M059J (cell line): ENCODE results near the gene MYLK2. TPM values are rescaled to one million over a fixed set of nuclear protein-coding genes. Genes with fewer than 3 reads are reported as not detected.
"Not testable (repeated sequence)": the region's sequence is repeated elsewhere in the genome, so short reads cannot be mapped to it uniquely, and the experiment has no call there.

Experiments
- DNase-seq: peaks from one replicate; pipeline ENCODE4 v3.0.0-alpha.2; 2012; ENCODE audit warnings: low read depth
- total RNA-seq: library from RNA; depleted of rRNA; stranded (reverse); fragments of >200 nt; shearing (Covaris generic); gene quantifications from 2 replicates; pipeline ENCODE4 v1.2.3, GENCODE V29; 2014; rRNA removed

The MYLK2 gene
- 0.15 and 0.44 TPM in 2 replicates for total RNA-seq

- no peak for DNase-seq
Observed at GRCh38 chr20:31819083-31819784, at the start of gene MYLK2. MYLK2 (plus strand) TSS chr20:31819356; CDS start chr20:31819581, 225 bp downstream.

- DNase-seq = no peak
Observed at GRCh38 chr20:31769681-31770080, 49.5 kb upstream of the MYLK2 start.

- no peak for DNase-seq
Observed at GRCh38 chr20:31770243-31770642, 48.9 kb upstream of the MYLK2 start.

- no peak for DNase-seq
Observed at GRCh38 chr20:31774408-31774807, 44.7 kb upstream of the MYLK2 start.

- no peak for DNase-seq
Observed at GRCh38 chr20:31780839-31781238, 38.3 kb upstream of the MYLK2 start.

- DNase-seq = peak; percentile 73
Observed at GRCh38 chr20:31781945-31782344, 37.2 kb upstream of the MYLK2 start.

- DNase-seq = no peak
Observed at GRCh38 chr20:31784354-31785044, 34.7 kb upstream of the MYLK2 start.

GRCh38 chr20:31785089-31785488, 34.1 kb upstream of the MYLK2 start:
- no peak for DNase-seq

- DNase-seq = peak; percentile 61
Observed at GRCh38 chr20:31788578-31788977, 30.6 kb upstream of the MYLK2 start.

- DNase-seq = no peak
Observed at GRCh38 chr20:31790401-31790800, 28.8 kb upstream of the MYLK2 start.

- no peak for DNase-seq
Observed at GRCh38 chr20:31797364-31797763, 21.8 kb upstream of the MYLK2 start.

GRCh38 chr20:31801508-31801907, 17.6 kb upstream of the MYLK2 start:
- no peak for DNase-seq

- no peak for DNase-seq
Observed at GRCh38 chr20:31803552-31804291, 15.4 kb upstream of the MYLK2 start.

GRCh38 chr20:31806564-31807355, 12.4 kb upstream of the MYLK2 start:
- peak; percentile 48 for DNase-seq

- DNase-seq = peak; percentile 80
Observed at GRCh38 chr20:31808481-31808880, 10.7 kb upstream of the MYLK2 start.

- DNase-seq = peak; percentile 62
Observed at GRCh38 chr20:31809661-31810060, 9.5 kb upstream of the MYLK2 start.

- DNase-seq = no peak
Observed at GRCh38 chr20:31811198-31811597, 8.0 kb upstream of the MYLK2 start.

GRCh38 chr20:31811796-31812728, 7.1 kb upstream of the MYLK2 start:
- peak; percentile 97 for DNase-seq

- DNase-seq = no peak
Observed at GRCh38 chr20:31813611-31814010, 5.5 kb upstream of the MYLK2 start.

- not testable (repeated sequence) for DNase-seq
Observed at GRCh38 chr20:31814142-31814541, 5.0 kb upstream of the MYLK2 start.
